ENCODE measurements around the gene BCL6. TPM values are rescaled to one million over a fixed set of nuclear protein-coding genes. Genes with fewer than 3 reads are reported as not detected.

The BCL6 gene
- total and polyA plus RNA-seq, 2 donors (not counting 3 experiments of a cell fraction or from before 2014, with no cell fraction given) = 6.9 to 12.1 TPM

DNA sequence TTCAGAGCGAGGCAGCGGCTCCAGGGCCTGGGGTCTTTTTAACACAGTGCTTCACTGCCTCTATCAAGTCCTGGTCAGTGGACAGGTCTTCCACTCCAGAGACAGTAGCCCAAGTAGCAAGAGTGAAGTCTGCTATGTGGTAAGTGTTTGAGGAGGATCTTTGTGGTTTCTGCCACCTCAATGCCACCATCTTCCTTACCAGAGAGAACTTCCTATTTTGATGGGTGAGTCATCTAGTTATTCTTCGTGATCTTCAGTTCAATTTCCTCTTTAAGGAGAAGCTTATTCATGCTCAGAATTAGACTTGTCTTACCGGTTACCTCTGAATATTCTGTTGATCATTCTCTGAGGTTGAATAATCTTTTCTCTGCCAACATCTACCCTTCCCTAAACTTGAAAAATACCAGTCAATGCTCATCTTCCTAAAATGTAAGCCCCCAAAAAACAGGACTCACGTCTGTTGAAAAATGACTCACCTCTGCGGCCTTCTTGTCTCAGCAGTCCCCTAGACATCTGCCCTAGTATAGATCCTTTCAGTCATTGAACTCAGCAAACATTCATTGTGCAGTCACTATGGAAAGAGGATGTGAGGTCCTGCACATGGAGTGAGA is 32.2 kb upstream of the BCL6 start:
- intact Hi-C loops (cut with micrococcal nuclease) (no loop called here), dilution Hi-C loops (cut with MboI; ENCODE audit: extremely low pct_ligation_motif_present, low sequenced_read_pairs) (no loop called here)
- DNase-seq (ENCODE audit: low read depth, low spot score) (peak; percentile 6), FAIRE-seq (peak; percentile 65)
- Histone ChIP-seq H2AFZ (ENCODE audit: low read depth, low read length) (peak overlapping the region; percentile 11), H4K20me1 (replicated peaks; ENCODE audit: control insufficient read depth, extremely low read depth, insufficient read depth, low read length) (no peaks in the 10 kb centered on the region), H3K4me3 (replicated peaks in 1 of 3; ENCODE audit: insufficient read depth in 1 of 3, low read depth in 1 of 3, low read length in 3 of 3) (no peak overlapping the region), H3K9me3 (replicated peaks; ENCODE audit: control insufficient read depth, insufficient read depth, low read length) (no peaks in the 10 kb centered on the region), H3K36me3 (ENCODE audit: control insufficient read depth in 2 of 2, extremely low read depth in 1 of 2, insufficient read depth in 2 of 2, low read length in 2 of 2) (no peaks in the 10 kb centered on the region), H3K27ac (ENCODE audit: insufficient read depth, low read depth, low read length) (no peak overlapping the region), H3K9ac (replicated peaks; ENCODE audit: extremely low read depth, insufficient read depth, low read length) (no peak overlapping the region), H3K4me1 (ENCODE audit: control insufficient read depth, extremely low read depth, insufficient read depth, low read length) (peaks cover 2% of the 10 kb centered on the region), H3K9me1 (replicated peaks; ENCODE audit: control insufficient read depth, extremely low read depth, insufficient read depth, low read length) (no peaks in the 10 kb centered on the region), H3K27me3 (ENCODE audit: control insufficient read depth in 2 of 2, insufficient read depth in 2 of 2, low read length in 2 of 2) (peaks cover 0 to 7% of the 10 kb centered on the region in 2 experiments), H3K4me2 (ENCODE audit: insufficient read depth, low read length) (peak overlapping the region; percentile 12), H3K79me2 (ENCODE audit: control insufficient read depth, insufficient read depth, low read length) (no peaks in the 10 kb centered on the region)
- CTCF ChIA-PET = interaction anchor here (1.1 kb wide), 1 partner anchor 30 kb away, joined by 3 read pairs; no protein-coding TSS in a partner anchor
- no TSS peak for BruUV-seq (replicated peaks)
- TF ChIP-seq, protein P1, sequence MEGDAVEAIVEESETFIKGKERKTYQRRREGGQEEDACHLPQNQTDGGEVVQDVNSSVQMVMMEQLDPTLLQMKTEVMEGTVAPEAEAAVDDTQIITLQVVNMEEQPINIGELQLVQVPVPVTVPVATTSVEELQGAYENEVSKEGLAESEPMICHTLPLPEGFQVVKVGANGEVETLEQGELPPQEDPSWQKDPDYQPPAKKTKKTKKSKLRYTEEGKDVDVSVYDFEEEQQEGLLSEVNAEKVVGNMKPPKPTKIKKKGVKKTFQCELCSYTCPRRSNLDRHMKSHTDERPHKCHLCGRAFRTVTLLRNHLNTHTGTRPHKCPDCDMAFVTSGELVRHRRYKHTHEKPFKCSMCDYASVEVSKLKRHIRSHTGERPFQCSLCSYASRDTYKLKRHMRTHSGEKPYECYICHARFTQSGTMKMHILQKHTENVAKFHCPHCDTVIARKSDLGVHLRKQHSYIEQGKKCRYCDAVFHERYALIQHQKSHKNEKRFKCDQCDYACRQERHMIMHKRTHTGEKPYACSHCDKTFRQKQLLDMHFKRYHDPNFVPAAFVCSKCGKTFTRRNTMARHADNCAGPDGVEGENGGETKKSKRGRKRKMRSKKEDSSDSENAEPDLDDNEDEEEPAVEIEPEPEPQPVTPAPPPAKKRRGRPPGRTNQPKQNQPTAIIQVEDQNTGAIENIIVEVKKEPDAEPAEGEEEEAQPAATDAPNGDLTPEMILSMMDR (IDR thresholded peaks at IDR 0.05; ENCODE audit: extremely low read depth in 1 of 2, insufficient read depth in 1 of 2, low read depth in 1 of 2, low read length in 2 of 2) = no peak
- peak; percentile 65 for TF ChIP-seq FOS (IDR thresholded peaks at IDR 0.05; ENCODE audit: borderline replicate concordance, insufficient read depth, low read length)
- no peak for TF ChIP-seq EZH2 (IDR thresholded peaks at IDR 0.05; ENCODE audit: borderline replicate concordance, low read depth, low read length, severe bottlenecking)
- no peak for TF ChIP-seq MYC (IDR thresholded peaks at IDR 0.05; ENCODE audit: low read depth, low read length)
- peak; percentile 20 for TF ChIP-seq JUN (IDR thresholded peaks at IDR 0.05; ENCODE audit: borderline replicate concordance, insufficient read depth, insufficient read length, low read depth)
- TF ChIP-seq POLR2A (IDR thresholded peaks at IDR 0.05; ENCODE audit: low read depth, low read length) = no peak
- no peak for TF ChIP-seq GATA2 (IDR thresholded peaks at IDR 0.05; ENCODE audit: insufficient read depth, insufficient read length, low read depth, low read length)
- no peak for TF ChIP-seq POLR2AphosphoS5 (IDR thresholded peaks at IDR 0.05; ENCODE audit: insufficient read depth, low read depth, low read length)
- TF ChIP-seq, protein P2, sequence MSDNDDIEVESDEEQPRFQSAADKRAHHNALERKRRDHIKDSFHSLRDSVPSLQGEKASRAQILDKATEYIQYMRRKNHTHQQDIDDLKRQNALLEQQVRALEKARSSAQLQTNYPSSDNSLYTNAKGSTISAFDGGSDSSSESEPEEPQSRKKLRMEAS (IDR thresholded peaks at IDR 0.05; ENCODE audit: insufficient read depth, insufficient read length) = no peak
- POLR2A ChIA-PET = no interaction called here

Measured in endothelial cell of umbilical vein (primary cell).